H1 (cell line): ENCODE data around the gene CLDN34. TPM values are rescaled to one million over a fixed set of nuclear protein-coding genes. Genes with fewer than 3 reads are reported as not detected.

Experiments
- CTCF ChIA-PET: fragments of 300-600 bp; sonication (Branson Sonifier 250); formaldehyde crosslinking; loops from one replicate; lab custom pipeline; 2021; ENCODE audit not compliant: partially characterized antibody; lab: Charles Lee
- POLR2A ChIA-PET: fragments of 300-600 bp; sonication (Branson Sonifier 250); formaldehyde crosslinking; loops from one replicate; lab custom pipeline; 2021; ENCODE audit warnings: inconsistent platforms; ENCODE audit not compliant: partially characterized antibody; lab: Charles Lee
- DNase-seq, 2 experiments: peaks; one replicate each; pipeline versions ENCODE4 v3.0.0 to v3.0.0-alpha.2; 2010 to 2022; ENCODE audit warnings: low spot score in 2 of 2, low read depth in 1 of 2, mixed read lengths in 1 of 2
- FAIRE-seq: peaks from 2 replicates; lab custom pipeline; 2011; peaks lifted over from hg19 to GRCh38; lab: Jason Lieb, UNC
- H2AFZ ChIP-seq: 2 replicates; pipeline ENCODE4 v1.8.1; 2012; ENCODE audit warnings: low read length, inconsistent platforms
- H2AK5ac ChIP-seq: 2 replicates; pipeline ENCODE4 v1.6.1; 2013; ENCODE audit warnings: low read depth, low read length
- H2BK120ac ChIP-seq: replicated peaks from 2 replicates; pipeline ENCODE3; 2013; ENCODE audit warnings: low read depth, low read length, inconsistent platforms
- H2BK12ac ChIP-seq: 2 replicates; pipeline ENCODE4 v1.6.1; 2013; ENCODE audit warnings: low read depth, low read length
- H2BK15ac ChIP-seq: 2 replicates; pipeline ENCODE4 v1.6.1; 2013; ENCODE audit warnings: low read length
- H2BK20ac ChIP-seq: 2 replicates; pipeline ENCODE4 v1.6.1; 2013; ENCODE audit warnings: low read length
- H2BK5ac ChIP-seq: 2 replicates; pipeline ENCODE4 v1.6.1; 2013; ENCODE audit warnings: low read depth, low read length
- H3K14ac ChIP-seq: 2 replicates; pipeline ENCODE4 v1.6.1; 2013; ENCODE audit warnings: inconsistent platforms; ENCODE audit not compliant: insufficient read length
- H3K18ac ChIP-seq: 2 replicates; pipeline ENCODE4 v1.6.1; 2013; ENCODE audit warnings: low read length; ENCODE audit errors: extremely low read depth
- H3K23ac ChIP-seq: 2 replicates; pipeline ENCODE4 v1.6.1; 2013; ENCODE audit warnings: inconsistent platforms; ENCODE audit not compliant: insufficient read length
- H3K23me2 ChIP-seq: 2 replicates; pipeline ENCODE4 v1.6.1; 2013; ENCODE audit warnings: low read depth, low read length
- H3K27ac ChIP-seq: 2 replicates; pipeline ENCODE4 v1.6.1; 2011; ENCODE audit warnings: low read depth, low read length, inconsistent platforms
- H3K27me3 ChIP-seq, 4 experiments: replicated peaks in 1 of 4; 1 replicate in 1 of 4; 2 replicates in 3 of 4; pipeline versions ENCODE4 v1.6.1 to v1.8.1; 2011 to 2013; ENCODE audit warnings: low read length in 3 of 4, mild to moderate bottlenecking in 3 of 4, inconsistent platforms in 2 of 4, mixed read lengths in 2 of 4, moderate library complexity in 1 of 4; ENCODE audit not compliant: control insufficient read depth in 3 of 4, insufficient read depth in 3 of 4; ENCODE audit errors: extremely low read depth in 1 of 4
- H3K36me3 ChIP-seq, 4 experiments: 2 replicates each; pipeline versions ENCODE4 v1.6.1 to v1.8.1; 2011 to 2013; ENCODE audit warnings: mild to moderate bottlenecking in 4 of 4, low read length in 3 of 4, moderate library complexity in 2 of 4, control low read depth in 1 of 4, inconsistent platforms in 1 of 4; ENCODE audit not compliant: insufficient read depth in 4 of 4, control insufficient read depth in 2 of 4
- H3K4ac ChIP-seq: replicated peaks from 2 replicates; pipeline ENCODE3; 2013; ENCODE audit warnings: low read length, low read depth, mixed read lengths, inconsistent platforms; ENCODE audit not compliant: insufficient read length
- H3K4me1 ChIP-seq, 4 experiments: replicated peaks in 1 of 4; 1 replicate in 1 of 4; 2 replicates in 3 of 4; pipeline versions ENCODE4 v1.6.1 to v1.8.1; 2011 to 2013; ENCODE audit warnings: low read length in 3 of 4, inconsistent platforms in 2 of 4, mixed read lengths in 1 of 4; ENCODE audit not compliant: insufficient read depth in 4 of 4, control insufficient read depth in 3 of 4
- H3K4me2 ChIP-seq, 2 experiments: 2 replicates each; pipeline versions ENCODE4 v1.6.1 to v1.8.1; 2011 to 2013; ENCODE audit warnings: low read depth in 2 of 2, low read length in 2 of 2, control low read depth in 1 of 2, inconsistent platforms in 1 of 2, mild to moderate bottlenecking in 1 of 2; ENCODE audit not compliant: insufficient read depth in 1 of 2
- H3K4me3 ChIP-seq, 4 experiments: fragments of 200-600, 300-600 bp in 1 of 4; sonication (generic), shearing (Covaris generic), sonication (Bioruptor Twin) in 1 of 4; 2 replicates each; pipeline versions ENCODE4 v1.5.1 to v1.8.1; 2011 to 2016; ENCODE audit warnings: low read length in 4 of 4, low read depth in 3 of 4, control low read depth in 2 of 4, inconsistent platforms in 2 of 4, mild to moderate bottlenecking in 2 of 4, mixed read lengths in 1 of 4, moderate library complexity in 1 of 4; ENCODE audit not compliant: insufficient read depth in 2 of 4; ENCODE audit errors: extremely low read depth in 1 of 4
- H3K56ac ChIP-seq: replicated peaks from 2 replicates; pipeline ENCODE3; 2013; ENCODE audit warnings: low read depth, mild to moderate bottlenecking, mixed read lengths, low read length, inconsistent platforms; ENCODE audit not compliant: insufficient read length
- H3K79me1 ChIP-seq: 2 replicates; pipeline ENCODE4 v1.6.1; 2013; ENCODE audit warnings: low read depth, low read length, control low read depth
- H3K79me2 ChIP-seq, 2 experiments: 2 replicates each; pipeline versions ENCODE4 v1.6.1 to v1.8.1; 2012 to 2013; ENCODE audit warnings: low read length in 2 of 2, mild to moderate bottlenecking in 2 of 2, inconsistent platforms in 1 of 2; ENCODE audit not compliant: insufficient read depth in 2 of 2, control insufficient read depth in 1 of 2
- H3K9ac ChIP-seq, 4 experiments: replicated peaks in 1 of 4; 1 replicate in 1 of 4; 2 replicates in 3 of 4; pipeline versions ENCODE4 v1.6.1 to v1.8.1; 2011 to 2013; ENCODE audit warnings: low read depth in 3 of 4, low read length in 3 of 4, control low read depth in 2 of 4, mild to moderate bottlenecking in 2 of 4, moderate library complexity in 2 of 4, inconsistent platforms in 1 of 4; ENCODE audit errors: extremely low read depth in 1 of 4
- H3K9me3 ChIP-seq, 2 experiments: 2 replicates each; pipeline versions ENCODE4 v1.6.1 to v1.8.1; 2012 to 2013; ENCODE audit warnings: mild to moderate bottlenecking in 2 of 2, moderate library complexity in 2 of 2, control low read depth in 1 of 2, inconsistent platforms in 1 of 2, low read depth in 1 of 2, low read length in 1 of 2, mixed read lengths in 1 of 2; ENCODE audit not compliant: insufficient read depth in 2 of 2
- H4K20me1 ChIP-seq, 2 experiments: replicated peaks in 1 of 2; 2 replicates each; pipeline versions ENCODE3 to v1.8.1; 2011 to 2013; ENCODE audit warnings: inconsistent platforms in 2 of 2, low read length in 2 of 2, mild to moderate bottlenecking in 1 of 2; ENCODE audit not compliant: insufficient read depth in 2 of 2, control insufficient read depth in 1 of 2
- H4K5ac ChIP-seq: 2 replicates; pipeline ENCODE4 v1.6.1; 2013; ENCODE audit warnings: low read length, low read depth, mixed read lengths, inconsistent platforms; ENCODE audit not compliant: insufficient read length
- H4K8ac ChIP-seq: 2 replicates; pipeline ENCODE4 v1.8.0; 2013; ENCODE audit warnings: mild to moderate bottlenecking, moderate library complexity, low read length, inconsistent platforms; ENCODE audit not compliant: insufficient read depth; ENCODE audit errors: extremely low read depth
- H4K91ac ChIP-seq: replicated peaks from 2 replicates; pipeline ENCODE3; 2013; ENCODE audit warnings: low read length, mixed read lengths, inconsistent platforms; ENCODE audit not compliant: insufficient read length
- ATF3 ChIP-seq: IDR thresholded peaks from 2 replicates; pipeline ENCODE4 v1.6.1; 2011; ENCODE audit warnings: low read depth, mild to moderate bottlenecking, low read length; ENCODE audit not compliant: insufficient read depth
- CBX5 ChIP-seq: fragments of 300-800, 300-1000 bp; sonication (generic); IDR thresholded peaks from 2 replicates; pipeline ENCODE4 v1.7.1; 2016; ENCODE audit warnings: antibody characterized with exemption, low read length, low read depth
- EP300 ChIP-seq, 2 experiments: IDR thresholded peaks; 1 replicate in 1 of 2; 2 replicates in 1 of 2; pipeline ENCODE4 v1.6.1; 2011 to 2012; ENCODE audit warnings: low read depth in 2 of 2, low read length in 2 of 2, mild to moderate bottlenecking in 2 of 2, borderline replicate concordance in 1 of 2, inconsistent platforms in 1 of 2, moderate library complexity in 1 of 2
- EZH2 ChIP-seq: fragments of 200-600 bp; sonication (generic); IDR thresholded peaks from 2 replicates; pipeline ENCODE4 v1.7.1; 2012; ENCODE audit warnings: low read depth, mild to moderate bottlenecking, moderate library complexity, low read length, inconsistent platforms; ENCODE audit not compliant: severe bottlenecking
- GABPA ChIP-seq: IDR thresholded peaks from 2 replicates; pipeline ENCODE4 v1.6.1; 2011; ENCODE audit warnings: mild to moderate bottlenecking, low read length, moderate library complexity, borderline replicate concordance; ENCODE audit not compliant: insufficient read depth
- GTF2F1 ChIP-seq: IDR thresholded peaks from 2 replicates; pipeline ENCODE4 v1.6.1; 2012; ENCODE audit warnings: low read depth, low read length, improper control_type of control experiment, borderline replicate concordance
- KDM4A ChIP-seq: IDR thresholded peaks from one replicate; pipeline ENCODE4 v1.7.1; 2012; ENCODE audit warnings: low read depth, mild to moderate bottlenecking, moderate library complexity, low read length, inconsistent platforms; ENCODE audit not compliant: severe bottlenecking
- RNF2 ChIP-seq: fragments of 200-900, 300-1000 bp; sonication (generic); IDR thresholded peaks from 2 replicates; pipeline ENCODE4 v1.7.1; 2016; ENCODE audit warnings: borderline replicate concordance, low read depth, mild to moderate bottlenecking, antibody characterized with exemption, low read length; ENCODE audit not compliant: poor library complexity, severe bottlenecking; ENCODE audit errors: missing control alignments
- RXRA ChIP-seq: IDR thresholded peaks from 2 replicates; pipeline ENCODE4 v1.6.1; 2011; ENCODE audit warnings: low read depth, mild to moderate bottlenecking, low read length, moderate library complexity; ENCODE audit not compliant: insufficient read depth
- SP1 ChIP-seq: IDR thresholded peaks from 2 replicates; pipeline ENCODE4 v1.6.1; 2011; ENCODE audit warnings: low read depth, low read length
- SP2 ChIP-seq: IDR thresholded peaks from 2 replicates; pipeline ENCODE4 v1.6.1; 2012; ENCODE audit warnings: mild to moderate bottlenecking, low read length, inconsistent platforms
- SP4 ChIP-seq: IDR thresholded peaks from 2 replicates; pipeline ENCODE4 v1.6.1; 2012; ENCODE audit warnings: low read length, inconsistent platforms
- TAF7 ChIP-seq: optimal IDR thresholded peaks from 2 replicates; pipeline ENCODE3; 2011; ENCODE audit warnings: low read depth, mild to moderate bottlenecking, inconsistent platforms, low read length, moderate library complexity, borderline replicate concordance
- TEAD4 ChIP-seq: IDR thresholded peaks from 2 replicates; pipeline ENCODE4 v1.6.1; 2012; ENCODE audit warnings: low read depth, low read length, inconsistent platforms, mixed read lengths
- WGBS, 2 experiments: shearing (Covaris generic) in 1 of 2; methylation state at CpG; one replicate each; pipeline versions ENCODE4 v1.1.6 to v1.1.7; 2013 to 2015; ENCODE audit warnings: low lambda C conversion rate in 2 of 2, mixed read lengths in 2 of 2, inconsistent platforms in 1 of 2, low coverage in 1 of 2, missing lambda C conversion rate in 1 of 2; ENCODE audit not compliant: insufficient replicate concordance in 2 of 2, insufficient coverage in 1 of 2, insufficient read length in 1 of 2; ENCODE audit errors: extremely low coverage in 1 of 2, missing lambda C conversion rate in 1 of 2; 5-methylcytosine and 5-hydroxymethylcytosine counted together
- polyA plus RNA-seq, 7 experiments: library from polyadenylated mRNA; depleted of rRNA in 3 of 7; stranded (reverse) in 5 of 7; unstranded in 2 of 7; fragments of >200 nt in 5 of 7; fragments of 200-250 nt in 2 of 7; gene quantifications; 1 replicate in 5 of 7; 2 replicates in 1 of 7; 4 replicates in 1 of 7; pipeline versions ENCODE4 v1.2.1 to v1.2.3, GENCODE V29; 2011 to 2013; ENCODE audit warnings: missing spikeins in 2 of 7, mixed read lengths in 2 of 7
- total RNA-seq: library from RNA; stranded (reverse); fragmentation: NEBNext Ultra II Directional; extraction: Animal tissue kit (Norgen Biotek cat#: 25700); gene quantifications from 2 replicates; pipeline ENCODE4 v1.2.1, GENCODE V29; 2021

The CLDN34 gene
- total and polyA plus RNA-seq, 2 of the 8 experiments (the other 6 are each of a cell fraction or from before 2014, with no cell fraction given) = 0.26 to 0.50 TPM

- Histone ChIP-seq H2BK5ac (no peak overlapping the region), H3K4me3 (no peak overlapping the region), H3K4me1 (peaks cover 0 to 17% (median 5%) of the 10 kb centered on the region in 4 experiments; a peak in 4 of 7 replicates), H3K79me1 (no peaks in the 10 kb centered on the region), H3K4ac (no peak overlapping the region), H2BK120ac (no peak overlapping the region), H3K56ac (no peak overlapping the region), H3K23me2 (no peaks in the 10 kb centered on the region), H4K5ac (no peak overlapping the region), H4K20me1 (no peaks in the 10 kb centered on the region), H2BK15ac (no peak overlapping the region), H3K18ac (no peak overlapping the region), H4K91ac (no peak overlapping the region), H2BK20ac (no peak overlapping the region), H2BK12ac (no peak overlapping the region), H3K9ac (no peak overlapping the region), H3K27me3 (no peaks in the 10 kb centered on the region), H3K27ac (no peak overlapping the region), H4K8ac (no peak overlapping the region), H3K14ac (no peak overlapping the region), H2AK5ac (no peak overlapping the region), H3K23ac (no peak overlapping the region), H3K9me3 (no peaks in the 10 kb centered on the region), H2AFZ (no peak overlapping the region), H3K36me3 (no peaks in the 10 kb centered on the region), H3K4me2 (no peak overlapping the region), H3K79me2 (no peaks in the 10 kb centered on the region)
- POLR2A ChIA-PET = no interaction called here
- FAIRE-seq (no peak), DNase-seq (no peak)
- 89% methylated on average over 4 of the region's 4 CpGs; no CpG with 5 or more reads in 1 of the 2 experiments for WGBS, 2 experiments
- CTCF ChIA-PET = no interaction called here
- TF ChIP-seq TEAD4 (no peak), EZH2 (no peak), ATF3 (no peak), SP1 (no peak), RNF2 (no peak), SP2 (no peak), EP300 (IDR thresholded peaks at IDR 0.05; ENCODE audit: borderline replicate concordance in 1 of 2, low read depth in 2 of 2, low read length in 2 of 2) (no peak), TAF7 (no peak), CBX5 (no peak), RXRA (no peak), SP4 (no peak), GABPA (no peak), KDM4A (no peak), GTF2F1 (no peak)
Observed at GRCh38 chrX:10006770-10007169, 39.6 kb downstream of the CLDN34 start.
